ENCODE measurements around the gene COA8. TPM values are rescaled to one million over a fixed set of nuclear protein-coding genes. Genes with fewer than 3 reads are reported as not detected.
A peak's percentile ranks its signal among the peaks of the same experiment; 100 is the strongest.

The COA8 gene
- total RNA-seq, 1 donor from 2014 or later, result 54.9 TPM

DNA sequence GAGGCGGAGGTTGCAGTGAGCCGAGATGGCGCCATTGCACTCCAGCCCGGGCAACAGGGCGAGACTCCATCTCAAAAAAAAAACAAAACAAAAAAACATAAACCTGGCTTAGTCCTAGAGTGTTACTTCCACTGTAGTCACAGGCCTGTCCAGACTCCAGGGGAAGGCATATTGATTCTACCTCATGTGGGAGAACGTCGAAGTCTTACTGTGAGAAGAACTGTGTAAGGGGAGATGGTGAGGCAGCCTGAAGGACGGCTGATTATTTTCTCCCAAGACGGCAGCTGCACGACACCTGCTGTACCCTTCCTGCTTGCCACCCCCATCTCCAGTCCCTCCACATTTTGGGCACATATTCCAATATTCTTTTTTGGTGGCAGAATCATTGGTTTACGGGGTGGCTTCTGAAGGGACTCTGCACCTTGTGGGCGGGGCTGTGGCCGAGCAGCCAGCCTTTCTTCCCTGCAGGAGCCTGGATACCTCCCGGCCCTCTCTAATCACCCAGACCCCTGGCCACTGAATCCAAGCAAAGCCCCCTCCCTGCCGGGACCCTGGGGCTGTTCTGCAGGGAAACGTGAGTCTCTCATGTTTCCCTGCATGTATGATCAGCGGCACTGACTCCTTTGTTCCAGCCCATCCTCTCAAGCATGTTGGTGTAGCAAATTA lies 54.0 kb downstream of the COA8 start:
- TF ChIP-seq, protein P1, sequence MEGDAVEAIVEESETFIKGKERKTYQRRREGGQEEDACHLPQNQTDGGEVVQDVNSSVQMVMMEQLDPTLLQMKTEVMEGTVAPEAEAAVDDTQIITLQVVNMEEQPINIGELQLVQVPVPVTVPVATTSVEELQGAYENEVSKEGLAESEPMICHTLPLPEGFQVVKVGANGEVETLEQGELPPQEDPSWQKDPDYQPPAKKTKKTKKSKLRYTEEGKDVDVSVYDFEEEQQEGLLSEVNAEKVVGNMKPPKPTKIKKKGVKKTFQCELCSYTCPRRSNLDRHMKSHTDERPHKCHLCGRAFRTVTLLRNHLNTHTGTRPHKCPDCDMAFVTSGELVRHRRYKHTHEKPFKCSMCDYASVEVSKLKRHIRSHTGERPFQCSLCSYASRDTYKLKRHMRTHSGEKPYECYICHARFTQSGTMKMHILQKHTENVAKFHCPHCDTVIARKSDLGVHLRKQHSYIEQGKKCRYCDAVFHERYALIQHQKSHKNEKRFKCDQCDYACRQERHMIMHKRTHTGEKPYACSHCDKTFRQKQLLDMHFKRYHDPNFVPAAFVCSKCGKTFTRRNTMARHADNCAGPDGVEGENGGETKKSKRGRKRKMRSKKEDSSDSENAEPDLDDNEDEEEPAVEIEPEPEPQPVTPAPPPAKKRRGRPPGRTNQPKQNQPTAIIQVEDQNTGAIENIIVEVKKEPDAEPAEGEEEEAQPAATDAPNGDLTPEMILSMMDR (IDR thresholded peaks at IDR 0.05; ENCODE audit: partially characterized antibody, unreplicated experiment), result no peak
- DNase-seq, result no peak
- peak overlapping the region; percentile 34 for H3K27ac Mint-ChIP-seq (ENCODE audit: unreplicated experiment)

DNA sequence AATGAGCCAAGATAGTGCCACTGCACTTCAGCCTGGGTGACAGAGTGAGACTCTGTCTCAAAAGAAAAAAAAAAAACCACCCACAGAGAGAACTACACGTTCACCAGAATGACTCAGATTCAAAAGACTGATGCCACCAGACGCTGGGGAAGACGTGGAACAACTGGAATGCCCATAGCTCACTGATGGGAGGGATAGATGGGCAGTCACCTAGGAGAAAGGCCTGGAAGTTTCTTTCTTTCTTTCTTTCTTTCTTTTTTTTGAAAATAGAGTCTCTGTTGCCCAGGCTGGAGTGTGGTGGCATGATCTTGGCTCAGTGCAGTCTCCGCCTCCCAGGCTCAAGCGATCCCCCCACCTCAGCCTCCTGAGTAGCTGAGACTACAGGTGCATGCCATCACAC lies 56.3 kb downstream of the COA8 start:
- no peak overlapping the region for H3K27ac Mint-ChIP-seq (ENCODE audit: unreplicated experiment)
- H3K4me1 Mint-ChIP-seq (ENCODE audit: low read depth, unreplicated experiment), result peaks cover 16% of the 10 kb centered on the region
- H3K9me3 Mint-ChIP-seq (ENCODE audit: unreplicated experiment), result peaks cover 5% of the 10 kb centered on the region
- TF ChIP-seq, protein P1 (IDR thresholded peaks at IDR 0.05; ENCODE audit: partially characterized antibody, unreplicated experiment), result no peak
- no peak overlapping the region for H3K4me3 Mint-ChIP-seq (ENCODE audit: unreplicated experiment)
- peaks cover 7% of the 10 kb centered on the region for H3K27me3 Mint-ChIP-seq (ENCODE audit: unreplicated experiment)
- no peaks in the 10 kb centered on the region for H3K36me3 Mint-ChIP-seq (ENCODE audit: unreplicated experiment)
- no peak for DNase-seq

More for the DNA sequence above, 54.0 kb downstream of the COA8 start:
- H3K9me3 Mint-ChIP-seq (ENCODE audit: unreplicated experiment), result peaks cover 5% of the 10 kb centered on the region
- peaks cover 4% of the 10 kb centered on the region for H3K27me3 Mint-ChIP-seq (ENCODE audit: unreplicated experiment)
- no peaks in the 10 kb centered on the region for H3K36me3 Mint-ChIP-seq (ENCODE audit: unreplicated experiment)
- peaks cover 15% of the 10 kb centered on the region for H3K4me1 Mint-ChIP-seq (ENCODE audit: low read depth, unreplicated experiment)
- H3K4me3 Mint-ChIP-seq (ENCODE audit: unreplicated experiment), result no peak overlapping the region

DNA sequence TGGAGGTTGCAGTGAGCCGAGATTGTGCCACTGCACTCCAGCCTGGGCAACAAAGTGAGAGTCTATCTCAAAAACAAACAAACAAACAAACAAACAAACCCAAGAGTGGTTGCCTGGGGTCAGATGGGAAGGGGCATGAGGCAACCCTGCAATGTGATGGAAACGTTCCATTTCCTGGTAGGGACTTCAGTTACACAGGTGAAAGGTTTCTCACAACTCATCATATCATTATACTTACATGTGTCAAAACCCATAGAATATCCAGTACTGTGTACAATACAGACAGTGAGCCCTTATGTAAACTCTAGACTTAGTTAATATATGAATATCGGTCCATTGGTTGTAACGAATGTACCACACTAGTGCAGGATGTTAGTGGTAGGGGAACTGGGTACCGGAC lies 59.1 kb downstream of the COA8 start:
- H3K27ac Mint-ChIP-seq (ENCODE audit: unreplicated experiment), result no peak overlapping the region
- DNase-seq, result no peak
- no peaks in the 10 kb centered on the region for H3K36me3 Mint-ChIP-seq (ENCODE audit: unreplicated experiment)
- peaks cover 9% of the 10 kb centered on the region for H3K27me3 Mint-ChIP-seq (ENCODE audit: unreplicated experiment)
- TF ChIP-seq, protein P1 (IDR thresholded peaks at IDR 0.05; ENCODE audit: partially characterized antibody, unreplicated experiment), result no peak
- no peak overlapping the region for H3K4me3 Mint-ChIP-seq (ENCODE audit: unreplicated experiment)
- H3K9me3 Mint-ChIP-seq (ENCODE audit: unreplicated experiment), result peaks cover 5% of the 10 kb centered on the region
- H3K4me1 Mint-ChIP-seq (ENCODE audit: low read depth, unreplicated experiment), result peaks cover 19% of the 10 kb centered on the region

DNA sequence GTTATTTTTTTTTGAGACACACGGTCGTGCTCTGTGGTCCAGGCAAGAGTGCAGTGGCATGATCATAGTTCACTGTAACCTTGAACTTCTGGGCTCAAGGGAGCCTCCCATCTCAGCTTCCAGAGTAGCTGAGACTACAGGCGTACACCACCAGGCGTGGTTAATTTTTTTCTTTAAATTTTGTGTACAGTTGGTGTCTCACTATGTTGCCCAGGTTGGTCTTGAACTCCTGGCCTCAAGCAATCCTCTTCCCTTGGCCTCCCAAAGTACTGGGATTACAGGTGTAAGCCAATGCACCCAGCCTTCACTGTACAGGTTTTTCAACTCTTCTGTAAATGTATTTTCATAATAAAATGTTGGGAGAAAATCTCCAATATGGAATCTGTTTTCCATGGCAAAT lies 60.5 kb downstream of the COA8 start:
- Mint-ChIP-seq H3K4me3 (ENCODE audit: unreplicated experiment) (no peak overlapping the region), H3K9me3 (ENCODE audit: unreplicated experiment) (peaks cover 11% of the 10 kb centered on the region), H3K36me3 (ENCODE audit: unreplicated experiment) (no peaks in the 10 kb centered on the region), H3K27ac (ENCODE audit: unreplicated experiment) (peak overlapping the region; percentile 81), H3K4me1 (ENCODE audit: low read depth, unreplicated experiment) (peaks cover 17% of the 10 kb centered on the region), H3K27me3 (ENCODE audit: unreplicated experiment) (peaks cover 9% of the 10 kb centered on the region)
- no peak for DNase-seq
- TF ChIP-seq, protein P1 (IDR thresholded peaks at IDR 0.05; ENCODE audit: partially characterized antibody, unreplicated experiment), result no peak

DNA sequence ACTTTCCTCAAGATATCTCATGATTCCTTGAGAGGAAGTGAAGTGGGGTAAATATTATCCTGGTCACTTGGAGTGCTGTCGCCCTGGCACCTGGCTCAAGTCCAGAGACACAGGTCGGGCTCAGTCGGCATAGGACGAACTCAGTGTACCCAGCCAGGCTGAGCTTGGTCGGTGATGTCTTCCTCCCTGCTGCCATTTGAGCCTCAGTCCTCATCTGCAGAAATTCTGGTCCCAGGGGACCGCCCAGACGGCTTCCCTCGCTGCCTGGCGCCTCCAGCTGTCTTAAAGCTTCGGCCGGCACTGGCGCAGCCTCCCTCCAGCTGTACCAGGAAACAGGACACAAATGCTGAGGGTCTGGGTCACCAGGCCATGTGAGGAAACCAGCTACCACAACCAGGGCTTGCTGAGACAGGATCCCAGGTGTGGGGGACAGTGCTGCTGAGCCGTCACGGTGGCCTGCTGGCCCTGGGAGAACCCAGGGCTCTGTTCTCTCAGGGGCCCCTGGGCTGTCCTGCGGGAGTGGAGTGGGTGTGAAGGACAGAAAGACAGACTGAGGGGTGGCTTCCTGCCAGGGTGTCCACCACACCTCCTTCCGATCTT lies 61.2 kb downstream of the COA8 start:
- H3K36me3 Mint-ChIP-seq (ENCODE audit: unreplicated experiment), result no peaks in the 10 kb centered on the region
- peaks cover 11% of the 10 kb centered on the region for H3K9me3 Mint-ChIP-seq (ENCODE audit: unreplicated experiment)
- TF ChIP-seq, protein P1 (IDR thresholded peaks at IDR 0.05; ENCODE audit: partially characterized antibody, unreplicated experiment), result no peak
- H3K27ac Mint-ChIP-seq (ENCODE audit: unreplicated experiment), result peak overlapping the region; percentile 81
- peak; percentile 80 for DNase-seq
- H3K27me3 Mint-ChIP-seq (ENCODE audit: unreplicated experiment), result peaks cover 8% of the 10 kb centered on the region
- H3K4me3 Mint-ChIP-seq (ENCODE audit: unreplicated experiment), result peak overlapping the region; percentile 38
- H3K4me1 Mint-ChIP-seq (ENCODE audit: low read depth, unreplicated experiment), result peaks cover 17% of the 10 kb centered on the region

Data from glutamatergic neuron (in vitro differentiated cells).